OCI-LY1 (cell line): ENCODE results near the gene TMEM107.

Experiments
- EZH2 ChIP-seq: fragments of 200-600 bp; sonication (generic), shearing (Covaris generic); IDR thresholded peaks from 2 replicates; pipeline ENCODE4 v1.8.0; 2017; ENCODE audit warnings: borderline replicate concordance, mixed run types, mild to moderate bottlenecking, antibody characterized with exemption, low read length, moderate library complexity, mixed read lengths
- TF ChIP-seq, protein P1 (sequence below): fragments of 200-600 bp; sonication (generic), shearing (Covaris generic); IDR thresholded peaks from 2 replicates; pipeline ENCODE4 v1.5.1; 2017; ENCODE audit warnings: mild to moderate bottlenecking, antibody characterized with exemption, low read length, moderate library complexity, mixed read lengths

DNA sequence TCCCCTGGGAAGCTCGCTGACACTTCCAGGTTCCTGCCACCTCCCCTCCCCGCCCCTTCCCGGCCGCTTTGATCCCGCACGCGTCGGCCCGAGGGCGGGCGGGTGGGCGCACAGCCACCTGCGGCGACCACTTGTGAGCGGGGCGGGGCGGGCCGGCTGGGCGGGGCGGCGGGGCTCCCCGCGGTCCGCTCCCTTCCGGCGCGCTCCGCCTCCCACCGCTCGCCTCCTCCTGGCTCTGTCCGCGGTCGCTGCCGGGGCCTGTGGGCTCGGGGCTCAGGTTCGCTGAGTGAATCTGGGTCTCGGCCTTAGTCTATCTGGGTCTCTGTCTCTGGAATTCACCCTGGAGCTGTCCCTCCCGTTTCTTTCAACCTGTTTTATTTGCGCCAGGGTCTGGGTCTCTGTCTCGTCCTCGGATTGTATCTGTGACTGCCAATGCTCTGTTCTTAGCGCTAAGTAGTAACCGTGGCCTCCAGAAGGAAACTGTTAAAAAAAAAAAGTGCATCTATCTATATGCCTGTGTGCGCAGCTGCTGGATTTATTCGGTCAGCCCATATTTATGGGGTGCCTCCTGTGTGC, 49.6 kb downstream of the TMEM107 start:
- TF ChIP-seq, protein P1, sequence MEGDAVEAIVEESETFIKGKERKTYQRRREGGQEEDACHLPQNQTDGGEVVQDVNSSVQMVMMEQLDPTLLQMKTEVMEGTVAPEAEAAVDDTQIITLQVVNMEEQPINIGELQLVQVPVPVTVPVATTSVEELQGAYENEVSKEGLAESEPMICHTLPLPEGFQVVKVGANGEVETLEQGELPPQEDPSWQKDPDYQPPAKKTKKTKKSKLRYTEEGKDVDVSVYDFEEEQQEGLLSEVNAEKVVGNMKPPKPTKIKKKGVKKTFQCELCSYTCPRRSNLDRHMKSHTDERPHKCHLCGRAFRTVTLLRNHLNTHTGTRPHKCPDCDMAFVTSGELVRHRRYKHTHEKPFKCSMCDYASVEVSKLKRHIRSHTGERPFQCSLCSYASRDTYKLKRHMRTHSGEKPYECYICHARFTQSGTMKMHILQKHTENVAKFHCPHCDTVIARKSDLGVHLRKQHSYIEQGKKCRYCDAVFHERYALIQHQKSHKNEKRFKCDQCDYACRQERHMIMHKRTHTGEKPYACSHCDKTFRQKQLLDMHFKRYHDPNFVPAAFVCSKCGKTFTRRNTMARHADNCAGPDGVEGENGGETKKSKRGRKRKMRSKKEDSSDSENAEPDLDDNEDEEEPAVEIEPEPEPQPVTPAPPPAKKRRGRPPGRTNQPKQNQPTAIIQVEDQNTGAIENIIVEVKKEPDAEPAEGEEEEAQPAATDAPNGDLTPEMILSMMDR, result no peak
- TF ChIP-seq EZH2, result no peak
